SK-N-SH (cell line): ENCODE results near the gene STAC.

Experiments
- CTCF ChIP-seq: fragments of 200-600 bp; sonication (generic); IDR thresholded peaks from 2 replicates; pipeline ENCODE4 v1.6.1; 2017; ENCODE audit warnings: antibody characterized with exemption, mild to moderate bottlenecking, moderate library complexity
- JUND ChIP-seq: IDR thresholded peaks from 2 replicates; pipeline ENCODE4 v1.4.0; 2012
- NRF1 ChIP-seq: IDR thresholded peaks from 2 replicates; pipeline ENCODE4 v1.6.1; 2012; ENCODE audit warnings: low read depth, mild to moderate bottlenecking, low read length
- POLR2AphosphoS5 ChIP-seq: IDR thresholded peaks from 2 replicates; pipeline ENCODE4 v1.6.1; 2012; ENCODE audit warnings: low read depth, low read length
- RFX5 ChIP-seq: IDR thresholded peaks from 2 replicates; pipeline ENCODE4 v1.6.1; 2012; ENCODE audit warnings: mild to moderate bottlenecking, improper control_type of control experiment, low read length
- RXRA ChIP-seq: IDR thresholded peaks from 2 replicates; pipeline ENCODE4 v1.4.0; 2012; ENCODE audit warnings: low read depth, mild to moderate bottlenecking, borderline replicate concordance
- USF2 ChIP-seq: fragments of 150-350 bp; IDR thresholded peaks from 2 replicates; pipeline ENCODE4 v1.6.1; 2017; ENCODE audit warnings: antibody characterized with exemption, low read length, low read depth, borderline replicate concordance
- ZBTB33 ChIP-seq: IDR thresholded peaks from 2 replicates; pipeline ENCODE4 v1.4.0; 2012; ENCODE audit warnings: low read depth, borderline replicate concordance

DNA sequence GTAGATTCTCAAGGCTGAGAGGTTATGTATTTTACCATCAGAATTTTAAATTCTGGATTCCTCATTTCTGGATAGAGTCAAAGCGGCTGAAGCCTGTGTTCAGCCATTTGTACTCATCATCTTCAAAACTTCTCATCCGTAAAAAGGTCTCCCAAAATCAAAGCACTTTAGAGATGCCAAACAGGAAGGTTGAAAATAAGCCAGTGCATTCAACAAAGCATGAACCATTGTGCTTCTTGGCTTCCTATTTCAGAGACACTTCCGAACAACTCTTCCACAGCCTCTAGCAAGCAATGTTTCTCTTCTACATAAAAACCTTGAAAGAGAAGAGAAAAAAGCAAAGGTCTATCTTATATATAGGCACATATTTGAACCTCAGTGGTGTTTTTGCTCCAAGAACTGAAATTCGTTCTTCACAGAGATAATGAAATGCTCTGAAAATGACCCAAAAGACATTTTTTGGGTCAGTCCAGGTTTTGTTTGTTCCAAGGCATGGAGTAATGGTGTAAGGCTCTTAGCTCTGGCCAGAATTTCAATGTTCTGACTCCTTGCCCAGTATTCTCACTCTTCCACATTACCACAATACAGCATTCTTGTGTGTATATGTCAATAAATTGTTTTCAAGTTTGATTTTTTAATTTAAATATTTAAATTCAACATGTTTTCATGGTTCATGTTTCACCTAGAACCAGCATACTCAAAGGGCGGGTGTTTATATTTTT is 163.1 kb downstream of the STAC start:
- TF ChIP-seq CTCF (no peak), POLR2AphosphoS5 (no peak), NRF1 (no peak), RFX5 (no peak), RXRA (no peak), JUND (no peak), ZBTB33 (no peak), USF2 (no peak)
